Right cardiac atrium (tissue), 5 donors: ENCODE data around the gene MAP2K5. TPM values are rescaled to one million over a fixed set of nuclear protein-coding genes. Genes with fewer than 3 reads are reported as not detected.

Experiments used
- ATAC-seq, 2 donors: fragments of 200-7000 bp; cut with Tn5 transposase; one replicate each; pipeline versions ENCODE4 v1.8.0 to v1.9.1; 2020; ENCODE audit warnings: moderate library complexity in 2 of 2, mild to moderate bottlenecking in 1 of 2
- DNase-seq, 3 donors: peaks; one replicate each; pipeline ENCODE4 v3.0.0-alpha.2; 2020
- H3K27ac ChIP-seq: one replicate; pipeline ENCODE4 v1.5.1; 2013; ENCODE audit warnings: mild to moderate bottlenecking, low read length, control low read depth, moderate library complexity
- H3K27me3 ChIP-seq: one replicate; pipeline ENCODE4 v1.6.1; 2013; ENCODE audit not compliant: control insufficient read depth, insufficient read depth
- H3K4me1 ChIP-seq: one replicate; pipeline ENCODE4 v1.6.1; 2013; ENCODE audit warnings: low read length; ENCODE audit not compliant: control insufficient read depth, insufficient read depth
- H3K4me3 ChIP-seq: one replicate; pipeline ENCODE4 v1.5.1; 2013; ENCODE audit warnings: low read length, control low read depth
- H3K9me3 ChIP-seq: one replicate; pipeline ENCODE4 v1.6.1; 2013; ENCODE audit warnings: low read length; ENCODE audit not compliant: control insufficient read depth
- WGBS: extraction: QIAGEN DNeasy Blood & Tissue Kit; methylation state at CpG from one replicate; pipeline ENCODE4 v1.1.7; 2013; 5-methylcytosine and 5-hydroxymethylcytosine counted together
- intact Hi-C, 4 donors: fragments of 100-400 bp; cut with DNase I; formaldehyde crosslinking; loops; one replicate each; pipeline versions ENCODE4 v1.11.0 to v1.14.0; 2022 to 2023
- polyA plus RNA-seq: library from polyadenylated mRNA; stranded (reverse); fragments of 200-250 nt; gene quantifications from one replicate; pipeline ENCODE4 v1.2.3, GENCODE V29; 2013
- total RNA-seq, 4 donors: library from RNA; stranded (reverse); fragmentation: NEBNext Ultra II Directional; extraction: Animal tissue kit (Norgen Biotek cat#: 25700); gene quantifications; one replicate each; pipeline ENCODE4 v1.2.1, GENCODE V29; 2021
- donor health status: healthy with polysubstance abuse.
- donor health status: DM: no; HTN: yes; CAD: no.
- donor health status: DM: no; HTN: no; CAD: no.
- donor health status: DM: no; HTN: yes; CAD: no; lungs with severe emphysema.
- donor health status: DM: yes; HTN: yes; CAD: no.

MAP2K5 gene
- total and polyA plus RNA-seq, 5 donors, result 9.0 to 16.6 (median 14.9) TPM

GRCh38 chr15:67509918-67510317 is 32.6 kb upstream of the MAP2K5 start:
- intact Hi-C loops, result no loop called here
- H3K4me1 ChIP-seq, result no peaks in the 10 kb centered on the region
- H3K4me3 ChIP-seq, result no peak overlapping the region
- H3K27me3 ChIP-seq, result no peaks in the 10 kb centered on the region
- 95% methylated on average over 4 of the region's 4 CpGs for WGBS
- H3K9me3 ChIP-seq, result no peaks in the 10 kb centered on the region
- ATAC-seq (no peak), DNase-seq (no peak)
- H3K27ac ChIP-seq, result no peak overlapping the region

GRCh38 chr15:67510597-67511190 is 31.8 kb upstream of the MAP2K5 start:
- ATAC-seq, result no peak
- intact Hi-C loops, result no loop called here
- Histone ChIP-seq H3K27ac (no peak overlapping the region), H3K27me3 (no peaks in the 10 kb centered on the region), H3K4me1 (no peaks in the 10 kb centered on the region), H3K9me3 (no peaks in the 10 kb centered on the region), H3K4me3 (no peak overlapping the region)
- DNase-seq, result no peak
- WGBS, result 93% methylated on average over 7 of the region's 7 CpGs

DNA sequence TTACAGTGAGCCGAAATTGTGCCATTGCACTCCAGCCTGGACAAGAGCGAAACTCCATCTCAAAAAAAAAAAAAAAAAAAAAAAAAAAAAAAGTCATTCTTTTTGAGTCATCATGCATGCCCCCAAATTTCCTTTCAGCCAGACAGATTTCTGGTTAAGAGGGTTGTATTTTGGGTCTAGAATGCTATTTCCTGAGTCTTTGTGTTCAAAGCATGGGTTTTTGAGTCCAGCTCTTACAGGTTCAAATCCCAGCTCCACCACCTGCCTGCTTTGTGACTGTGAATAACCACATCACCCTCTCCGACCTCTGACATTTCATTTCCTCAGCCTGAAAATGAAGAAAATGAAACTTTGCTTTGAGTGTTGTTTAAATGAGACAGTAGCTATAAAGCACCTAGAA is 30.9 kb upstream of the MAP2K5 start:
- H3K4me1 ChIP-seq, result no peaks in the 10 kb centered on the region
- H3K9me3 ChIP-seq, result no peaks in the 10 kb centered on the region
- intact Hi-C loops, result no loop called here
- no peak overlapping the region for H3K4me3 ChIP-seq
- WGBS, result 98% methylated on average over 3 of the region's 3 CpGs
- no peak overlapping the region for H3K27ac ChIP-seq
- DNase-seq (no peak), ATAC-seq (no peak)
- no peaks in the 10 kb centered on the region for H3K27me3 ChIP-seq

- Histone ChIP-seq H3K27me3 (no peaks in the 10 kb centered on the region), H3K27ac (no peak overlapping the region), H3K4me1 (no peaks in the 10 kb centered on the region), H3K9me3 (no peaks in the 10 kb centered on the region), H3K4me3 (no peak overlapping the region)
- intact Hi-C loops, result no loop called here
- 45% methylated on average over 3 of the region's 3 CpGs for WGBS
- ATAC-seq (no peak), DNase-seq (no peak)
These were observed 30.4 kb upstream of the MAP2K5 start for GRCh38 chr15:67512140-67512539.

- DNase-seq, result no peak
- intact Hi-C loops, result no loop called here
- no peak for ATAC-seq
- WGBS, result 79% methylated on average over 9 of the region's 9 CpGs
- Histone ChIP-seq H3K27me3 (no peaks in the 10 kb centered on the region), H3K9me3 (no peaks in the 10 kb centered on the region), H3K4me1 (no peaks in the 10 kb centered on the region), H3K27ac (no peak overlapping the region), H3K4me3 (no peak overlapping the region)
These were observed 29.4 kb upstream of the MAP2K5 start for GRCh38 chr15:67512933-67513714.

DNA sequence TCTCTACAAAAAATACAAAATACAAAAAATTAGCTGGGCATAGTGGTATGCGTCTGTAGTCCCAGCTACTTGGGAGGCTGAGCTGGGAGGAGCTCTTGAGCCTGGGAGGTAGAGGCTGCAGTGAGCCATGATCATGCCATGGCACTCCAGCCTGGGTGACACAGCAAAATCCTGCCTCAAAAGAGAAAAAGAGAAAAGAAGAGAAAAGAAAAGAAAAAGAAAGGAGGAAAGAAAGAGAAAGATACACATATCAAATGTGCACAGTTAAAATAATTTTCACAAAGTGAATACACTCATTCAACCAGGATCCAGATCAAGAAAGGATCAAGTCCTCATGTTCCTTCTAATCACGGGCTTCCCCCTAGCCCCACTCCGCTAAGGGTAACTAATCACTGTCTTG is 27.4 kb upstream of the MAP2K5 start:
- no peaks in the 10 kb centered on the region for H3K9me3 ChIP-seq
- H3K27me3 ChIP-seq, result no peaks in the 10 kb centered on the region
- 94% methylated on average over 3 of the region's 3 CpGs for WGBS
- no peak for ATAC-seq
- no peak overlapping the region for H3K4me3 ChIP-seq
- H3K4me1 ChIP-seq, result no peaks in the 10 kb centered on the region
- intact Hi-C loops, result no loop called here
- no peak for DNase-seq
- no peak overlapping the region for H3K27ac ChIP-seq

- Histone ChIP-seq H3K9me3 (no peaks in the 10 kb centered on the region), H3K4me1 (no peaks in the 10 kb centered on the region), H3K27ac (no peak overlapping the region), H3K4me3 (no peak overlapping the region), H3K27me3 (no peaks in the 10 kb centered on the region)
- intact Hi-C loops, result no loop called here
- no peak for ATAC-seq
- 97% methylated on average over 2 of the region's 2 CpGs for WGBS
- no peak for DNase-seq
These were observed 26.9 kb upstream of the MAP2K5 start for GRCh38 chr15:67515557-67515956.

GRCh38 chr15:67520321-67521028 is 22.0 kb upstream of the MAP2K5 start:
- no peak for DNase-seq
- H3K9me3 ChIP-seq, result no peaks in the 10 kb centered on the region
- H3K27ac ChIP-seq, result peak overlapping the region; percentile 94
- peak overlapping the region; percentile 72 for H3K4me3 ChIP-seq
- intact Hi-C loops, result loop anchor here in 1 of 4 donors (5.0 kb wide), 1 partner anchor 317 kb away; no protein-coding TSS in a partner anchor
- no peaks in the 10 kb centered on the region for H3K27me3 ChIP-seq
- 23% methylated on average over 24 of the region's 24 CpGs for WGBS
- no peaks in the 10 kb centered on the region for H3K4me1 ChIP-seq
- no peak for ATAC-seq

GRCh38 chr15:67521029-67521782 is 21.3 kb upstream of the MAP2K5 start, which contains the start of gene C15orf61:
Gene C15orf61 (plus strand): TSS chr15:67521131. CDS start chr15:67521249, 118 bp downstream.
- intact Hi-C loops, result loop anchor here in 1 of 4 donors (5.0 kb wide), 1 partner anchor 316 kb away; no protein-coding TSS in a partner anchor
- peak within 1 kb of the TSS; percentile 72 for H3K4me3 ChIP-seq
- no peaks in the 10 kb centered on the region for H3K27me3 ChIP-seq
- H3K4me1 ChIP-seq, result no peaks in the 10 kb centered on the region
- DNase-seq, result peak; percentile 87 to 95 (median 95)
- under 1% methylated on average over 94 of the region's 94 CpGs for WGBS
- peak within 1 kb of the TSS; percentile 94 for H3K27ac ChIP-seq
- ATAC-seq, result peak; percentile 94 to 95
- no peaks in the 10 kb centered on the region for H3K9me3 ChIP-seq

GRCh38 chr15:67521783-67522568 is 20.5 kb upstream of the MAP2K5 start:
- Histone ChIP-seq H3K4me3 (peak overlapping the region; percentile 72), H3K27ac (peak overlapping the region; percentile 94), H3K9me3 (no peaks in the 10 kb centered on the region), H3K27me3 (no peaks in the 10 kb centered on the region), H3K4me1 (no peaks in the 10 kb centered on the region)
- intact Hi-C loops, result loop anchor here in 1 of 4 donors (5.0 kb wide), 1 partner anchor 315 kb away; no protein-coding TSS in a partner anchor
- peak; percentile 51 to 52 for ATAC-seq
- WGBS, result under 1% methylated on average over 23 of the region's 23 CpGs
- DNase-seq, result no peak
